Measurements from ENCODE around the gene CREBZF.
"Not testable (repeated sequence)": the region's sequence is repeated elsewhere in the genome, so short reads cannot be mapped to it uniquely, and the experiment has no call there.

Gene CREBZF

GRCh38 chr11:85672105-85672902 is 7.4 kb upstream of the CREBZF start:
- DNase-seq (ENCODE audit: low spot score), result peak; percentile 14

DNA sequence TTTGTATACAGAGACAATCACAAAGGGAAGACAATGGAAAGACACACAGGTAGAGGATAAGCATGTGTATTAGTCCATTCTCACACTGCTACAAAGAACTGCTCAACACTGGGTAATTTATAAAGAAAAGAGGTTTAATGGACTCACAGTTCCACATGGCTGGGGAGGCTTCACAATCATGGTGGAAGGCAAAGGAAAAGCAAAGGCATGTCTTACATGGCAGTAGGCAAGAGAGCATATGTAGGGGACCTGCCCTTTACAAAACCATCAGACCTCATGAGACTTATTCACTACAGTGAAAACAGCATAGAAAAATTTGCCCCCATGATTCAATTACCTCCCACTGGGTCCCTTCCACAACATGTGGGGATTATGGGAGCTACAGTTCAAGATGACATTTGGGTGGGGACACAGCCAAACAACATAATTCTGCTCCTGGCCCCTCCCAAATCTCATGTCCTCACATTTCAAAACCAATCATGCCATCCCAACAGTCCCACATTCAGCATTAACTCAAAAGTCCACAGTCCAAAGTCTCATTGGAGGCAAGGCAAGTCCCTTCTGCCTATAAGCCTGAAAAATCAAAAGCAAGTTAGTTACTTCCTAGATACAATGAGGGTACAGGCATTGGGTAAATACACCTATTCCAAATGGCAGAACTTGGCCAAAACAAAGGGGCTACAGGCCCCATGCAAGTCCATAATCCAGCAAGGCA is 6.2 kb upstream of the CREBZF start:
- FAIRE-seq; DNase-seq (ENCODE audit: low spot score): not testable (repeated sequence)

More at GRCh38 chr11:85672105-85672902, 7.4 kb upstream of the CREBZF start:
- no peak for FAIRE-seq

DNA sequence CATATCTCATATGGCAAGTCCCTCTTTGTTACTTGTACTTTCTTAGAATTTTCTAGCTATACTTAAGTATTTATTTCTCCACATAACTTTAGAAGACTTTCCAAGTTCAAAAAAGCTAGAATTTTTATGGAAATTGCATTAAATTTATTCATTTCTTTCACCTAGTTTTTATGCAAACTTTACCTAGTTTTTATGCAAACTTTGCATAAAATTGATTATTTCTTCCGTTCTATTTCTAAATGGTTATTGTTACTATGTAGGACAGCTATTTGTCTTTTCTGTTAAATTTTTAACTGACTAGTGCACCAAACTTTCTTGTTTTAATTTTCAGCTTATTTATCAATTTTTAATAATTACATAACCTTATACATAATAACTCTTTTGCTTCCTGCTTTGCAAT is 3.2 kb upstream of the CREBZF start:
- FAIRE-seq (no peak), DNase-seq (ENCODE audit: low spot score) (no peak)

- FAIRE-seq (no peak), DNase-seq (ENCODE audit: low spot score) (no peak)
Measured at GRCh38 chr11:85666687-85667086, 1.8 kb upstream of the CREBZF start.

GRCh38 chr11:85665733-85666132 is 804 bp upstream of the CREBZF start:
- FAIRE-seq (no peak), DNase-seq (ENCODE audit: low spot score) (no peak)

DNA sequence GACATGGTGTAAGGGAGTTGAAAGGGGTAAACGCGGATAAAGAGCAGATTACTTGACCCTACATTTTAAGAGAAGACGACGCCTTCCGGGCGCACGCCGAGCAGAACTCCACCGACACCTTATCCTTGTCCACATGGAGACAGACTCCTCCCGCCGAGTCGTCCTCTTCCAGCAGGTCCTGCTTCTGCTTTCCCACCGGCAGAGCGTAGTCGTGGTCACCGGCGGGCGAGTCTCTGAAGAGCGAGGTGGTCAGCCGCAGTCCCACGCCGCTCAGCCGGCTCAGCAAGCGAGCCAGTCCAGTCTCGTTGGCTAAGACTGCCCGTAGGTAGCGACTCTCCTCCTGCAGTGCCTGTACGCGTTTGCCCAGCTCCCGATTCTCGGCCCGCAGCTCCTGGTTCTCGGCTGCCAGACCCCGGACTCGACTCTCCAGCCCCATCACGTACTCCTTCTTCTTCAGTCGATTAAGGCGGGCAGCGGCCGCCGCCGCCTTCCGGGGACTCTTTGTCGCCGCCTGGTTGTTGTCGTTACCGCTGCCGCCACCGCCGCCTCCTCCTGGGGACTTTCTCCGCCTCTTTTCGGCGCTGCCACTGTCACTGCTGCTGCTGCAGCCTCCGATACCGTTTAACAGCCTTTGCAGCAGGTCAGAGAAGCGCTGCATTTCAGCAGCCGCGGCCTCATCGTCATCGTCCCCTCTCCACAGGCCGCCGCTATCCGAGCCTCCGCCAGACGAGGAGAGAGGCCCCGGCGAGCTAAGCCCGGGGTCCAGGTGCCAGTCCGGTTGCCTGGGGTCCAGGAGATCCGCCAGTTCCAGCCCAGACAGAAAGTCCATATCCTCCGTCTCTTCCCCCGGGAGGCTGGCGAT is 945 bp downstream of the CREBZF start:
- peak; percentile 54 for DNase-seq (ENCODE audit: low spot score)
- no peak for FAIRE-seq

GRCh38 chr11:85663080-85663752 is 1.7 kb downstream of the CREBZF start:
- no peak for DNase-seq (ENCODE audit: low spot score)
- FAIRE-seq, result no peak

DNA sequence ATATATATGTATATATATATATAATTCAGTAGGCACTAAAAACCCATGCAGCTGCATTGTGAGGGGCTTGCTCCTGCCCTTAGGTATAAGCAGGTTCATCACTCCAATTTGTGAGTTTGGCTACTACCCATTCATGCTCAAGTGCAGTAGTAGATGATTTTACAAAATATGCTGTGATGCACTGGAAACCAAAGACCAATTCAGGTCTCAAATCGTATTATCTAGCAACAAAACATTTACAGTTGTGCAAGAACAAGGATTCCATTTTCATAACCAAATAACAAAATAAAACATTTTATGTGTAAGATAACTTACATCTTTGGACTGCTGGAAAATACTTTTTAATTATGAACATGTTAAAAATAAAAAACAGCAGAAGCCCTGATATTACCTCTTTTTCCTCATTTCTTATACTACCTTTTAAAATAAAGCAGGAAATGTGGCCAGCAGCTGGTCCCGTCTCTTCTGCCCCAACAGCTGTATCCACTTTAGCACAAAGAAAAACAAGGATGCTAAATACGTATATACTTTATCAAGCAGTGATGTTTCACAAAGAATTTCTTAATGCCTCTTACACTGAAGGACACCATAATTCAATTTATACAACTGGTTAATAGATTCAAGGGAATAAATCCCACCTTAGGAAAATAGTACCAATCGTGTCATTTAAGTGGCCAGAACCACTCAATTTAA is 2.8 kb downstream of the CREBZF start:
- FAIRE-seq, result no peak
- no peak for DNase-seq (ENCODE audit: low spot score)

DNA sequence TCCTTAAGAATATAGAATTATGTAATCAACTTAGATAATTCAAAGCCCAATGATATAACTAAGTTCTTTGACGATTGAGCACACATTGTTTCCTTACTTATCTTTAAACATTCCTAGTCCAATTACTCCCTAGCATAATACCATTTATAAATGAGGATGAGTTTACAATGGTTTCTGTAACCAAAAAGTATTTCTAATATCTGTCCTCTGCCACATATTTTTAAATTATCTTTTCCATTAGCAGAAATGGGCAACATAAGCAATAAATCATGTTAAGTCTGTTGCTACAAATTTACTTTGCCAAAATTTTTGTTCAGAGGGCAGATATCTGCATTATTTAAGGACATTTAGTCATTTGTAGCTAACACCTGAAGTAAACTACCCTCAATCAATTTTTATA is 6.7 kb downstream of the CREBZF start:
- no peak for DNase-seq (ENCODE audit: low spot score)
- FAIRE-seq, result no peak

DNA sequence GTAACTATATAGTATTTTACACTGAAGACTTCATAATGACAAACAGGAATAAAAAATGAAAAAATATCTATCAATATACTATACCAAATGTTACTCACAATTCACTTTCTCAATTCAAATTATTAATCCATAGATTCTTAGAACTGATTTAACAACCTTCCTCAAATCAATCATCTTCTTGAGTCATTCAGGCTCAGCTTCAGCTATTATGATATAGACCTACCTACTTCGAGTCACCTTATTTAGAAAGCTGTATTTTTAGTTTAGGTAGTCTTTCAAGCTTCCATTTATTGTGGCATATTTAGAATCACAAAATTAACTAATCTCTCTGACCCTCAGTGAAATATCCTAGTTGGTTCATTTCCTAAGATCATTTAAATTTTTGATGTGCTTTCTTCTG is 8.2 kb downstream of the CREBZF start:
- FAIRE-seq (no peak), DNase-seq (ENCODE audit: low spot score) (no peak)

- FAIRE-seq, result not testable (repeated sequence)
Measured at GRCh38 chr11:85654343-85654742, 10.6 kb downstream of the CREBZF start.

DNA sequence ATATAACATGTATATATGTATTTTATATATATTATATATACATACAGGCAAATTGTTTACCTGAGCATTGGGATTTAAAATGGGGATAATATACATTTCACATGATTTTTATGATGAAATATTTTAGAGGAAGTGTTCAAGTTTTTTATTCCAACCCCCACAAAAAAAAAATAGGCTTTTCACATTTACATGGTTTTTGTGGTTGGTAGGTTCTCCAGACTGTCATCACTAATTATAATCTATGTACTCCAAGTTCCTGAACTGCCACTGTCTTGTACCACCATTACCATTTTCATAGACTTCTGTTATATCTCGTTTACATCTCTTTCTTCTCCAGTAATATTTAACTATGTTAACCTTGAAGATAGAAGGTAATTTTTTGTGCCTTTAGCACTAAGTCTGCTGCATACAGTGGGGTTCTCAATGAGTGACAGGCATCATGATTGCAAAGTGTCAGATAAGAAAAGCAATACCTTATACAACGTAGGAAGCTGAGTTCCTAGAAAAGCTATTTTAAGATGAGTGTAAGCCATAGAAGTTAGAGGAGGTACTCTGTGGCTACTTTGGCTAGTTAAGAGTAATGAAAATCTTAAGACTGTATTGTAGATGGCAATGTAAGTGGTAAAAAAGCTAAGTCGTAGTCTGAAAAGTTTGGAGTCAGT is 12.0 kb downstream of the CREBZF start:
- no peak for FAIRE-seq

More at GRCh38 chr11:85654343-85654742, 10.6 kb downstream of the CREBZF start:
- DNase-seq (ENCODE audit: low spot score), result not testable (repeated sequence)

GRCh38 chr11:85651118-85651517 is 13.8 kb downstream of the CREBZF start:
- FAIRE-seq, result no peak
- DNase-seq (ENCODE audit: low spot score), result no peak

More for the DNA sequence above, 12.0 kb downstream of the CREBZF start:
- no peak for DNase-seq (ENCODE audit: low spot score)

- DNase-seq (ENCODE audit: low spot score), result peak; percentile 62
- FAIRE-seq, result peak; percentile 40
Measured at GRCh38 chr11:85647604-85648299, 17.2 kb downstream of the CREBZF start, which contains the start of gene TMEM126A. TMEM126A (plus strand) TSS chr11:85647967; CDS start chr11:85650256, 2,289 bp downstream.

GRCh38 chr11:85647078-85647477 is 17.9 kb downstream of the CREBZF start:
- FAIRE-seq, result no peak
- DNase-seq (ENCODE audit: low spot score), result no peak

- DNase-seq (ENCODE audit: low spot score) (no peak), FAIRE-seq (no peak)
Measured at GRCh38 chr11:85643191-85643614, 21.7 kb downstream of the CREBZF start.

- DNase-seq (ENCODE audit: low spot score) (no peak), FAIRE-seq (no peak)
Measured at GRCh38 chr11:85634747-85635146, 30.2 kb downstream of the CREBZF start.

DNA sequence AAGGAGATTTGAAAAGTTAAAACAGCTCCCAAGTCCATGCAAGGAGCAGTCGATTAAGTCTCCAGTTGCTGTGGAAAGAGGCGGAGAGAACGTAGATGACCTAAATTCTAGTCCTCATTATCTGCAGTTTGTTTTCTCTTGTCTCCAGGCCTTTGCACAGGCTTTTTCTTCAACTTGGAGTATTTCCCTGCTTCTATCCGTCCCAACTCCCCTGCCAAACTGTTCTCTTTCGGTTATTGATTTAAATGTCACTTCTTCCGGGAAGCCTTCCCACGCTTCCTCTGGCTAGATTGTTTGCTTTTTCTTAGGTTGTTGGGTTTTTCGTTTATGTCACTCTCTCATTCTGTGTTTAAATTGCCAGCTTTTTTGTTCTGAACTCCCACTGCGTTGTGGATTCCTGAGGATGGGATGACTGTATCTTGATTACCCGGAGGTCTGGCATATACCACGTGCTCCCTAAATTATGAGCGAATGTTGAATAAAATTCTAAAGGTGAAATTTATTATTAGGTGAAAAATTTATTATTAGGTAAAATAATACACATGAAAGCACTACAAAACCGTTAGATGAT is 36.1 kb downstream of the CREBZF start:
- FAIRE-seq (no peak), DNase-seq (ENCODE audit: low spot score) (peak; percentile 8)
